KMS-11 (cell line): ENCODE data around the gene MEPE.

Experiments used
- H2AFZ ChIP-seq: fragments of 200-600 bp; sonication (generic); 2 replicates; pipeline ENCODE4 v1.6.1; 2016; ENCODE audit warnings: antibody characterized with exemption, mixed run types, low read depth
- H3K27ac ChIP-seq: fragments of 200-600 bp; sonication (generic); 2 replicates; pipeline ENCODE4 v1.6.1; 2016; ENCODE audit warnings: mild to moderate bottlenecking, mixed run types
- H3K27me3 ChIP-seq: fragments of 200-600 bp; sonication (generic); 2 replicates; pipeline ENCODE4 v1.6.1; 2017; ENCODE audit warnings: mild to moderate bottlenecking, low read depth, mixed run types, moderate library complexity; ENCODE audit not compliant: insufficient read depth
- H3K36me3 ChIP-seq: fragments of 200-600 bp; sonication (generic); 2 replicates; pipeline ENCODE4 v1.6.1; 2017; ENCODE audit warnings: mild to moderate bottlenecking, mixed run types; ENCODE audit not compliant: insufficient read depth
- H3K4me1 ChIP-seq: fragments of 200-600 bp; sonication (generic); 2 replicates; pipeline ENCODE4 v1.6.1; 2016; ENCODE audit warnings: mild to moderate bottlenecking, low read depth, mixed run types; ENCODE audit not compliant: poor library complexity, severe bottlenecking
- H3K4me2 ChIP-seq: fragments of 200-600 bp; sonication (generic); 2 replicates; pipeline ENCODE4 v1.7.0; 2016; ENCODE audit warnings: mild to moderate bottlenecking, mixed run types
- H3K4me3 ChIP-seq: fragments of 200-600 bp; sonication (generic); IDR thresholded peaks from 2 replicates; pipeline ENCODE4 v1.6.1; 2017; ENCODE audit warnings: low read depth, low read length, mixed read lengths; ENCODE audit not compliant: insufficient read depth
- H3K79me2 ChIP-seq: fragments of 200-600 bp; sonication (generic); 2 replicates; pipeline ENCODE4 v1.6.1; 2016; ENCODE audit warnings: low read depth, mixed run types; ENCODE audit not compliant: insufficient read depth
- H3K9ac ChIP-seq: fragments of 200-600 bp; sonication (generic); 2 replicates; pipeline ENCODE4 v1.6.1; 2016; ENCODE audit warnings: mild to moderate bottlenecking, mixed run types
- H4K20me1 ChIP-seq: fragments of 200-600 bp; sonication (generic); 2 replicates; pipeline ENCODE4 v1.6.1; 2016; ENCODE audit warnings: mild to moderate bottlenecking, mixed run types; ENCODE audit not compliant: insufficient read depth
- CTCF ChIP-seq: fragments of 200-600 bp; sonication (generic); conservative IDR thresholded peaks from 2 replicates; pipeline ENCODE4 v1.6.1; 2017; ENCODE audit warnings: low read depth, mild to moderate bottlenecking, antibody characterized with exemption, low read length, moderate library complexity, mixed read lengths

MEPE gene

GRCh38 chr4:87881115-87881514, 48.3 kb downstream of the MEPE start:
- no peak for TF ChIP-seq CTCF
- Histone ChIP-seq H3K4me1 (no peaks in the 10 kb centered on the region), H3K4me3 (no peak overlapping the region), H3K9ac (no peak overlapping the region), H3K79me2 (no peaks in the 10 kb centered on the region), H3K4me2 (no peak overlapping the region), H3K27ac (no peak overlapping the region), H3K36me3 (no peaks in the 10 kb centered on the region), H3K27me3 (no peaks in the 10 kb centered on the region), H4K20me1 (no peaks in the 10 kb centered on the region), H2AFZ (no peak overlapping the region)

GRCh38 chr4:87882321-87882720, 49.6 kb downstream of the MEPE start:
- Histone ChIP-seq H2AFZ (no peak overlapping the region), H3K27me3 (no peaks in the 10 kb centered on the region), H4K20me1 (no peaks in the 10 kb centered on the region), H3K4me2 (no peak overlapping the region), H3K9ac (no peak overlapping the region), H3K27ac (no peak overlapping the region), H3K4me1 (no peaks in the 10 kb centered on the region), H3K36me3 (no peaks in the 10 kb centered on the region), H3K4me3 (no peak overlapping the region), H3K79me2 (no peaks in the 10 kb centered on the region)
- no peak for TF ChIP-seq CTCF

- Histone ChIP-seq H3K27ac (no peak overlapping the region), H3K79me2 (no peaks in the 10 kb centered on the region), H3K36me3 (no peaks in the 10 kb centered on the region), H2AFZ (no peak overlapping the region), H3K4me1 (no peaks in the 10 kb centered on the region), H3K4me2 (no peak overlapping the region), H3K9ac (no peak overlapping the region), H4K20me1 (no peaks in the 10 kb centered on the region), H3K4me3 (no peak overlapping the region), H3K27me3 (no peaks in the 10 kb centered on the region)
- TF ChIP-seq CTCF: no peak
Observed at GRCh38 chr4:87882861-87883260, 50.1 kb downstream of the MEPE start.

GRCh38 chr4:87884976-87885549, 52.3 kb downstream of the MEPE start:
- Histone ChIP-seq H3K4me2 (no peak overlapping the region), H3K79me2 (no peaks in the 10 kb centered on the region), H2AFZ (no peak overlapping the region), H3K9ac (no peak overlapping the region), H3K27me3 (no peaks in the 10 kb centered on the region), H3K36me3 (no peaks in the 10 kb centered on the region), H3K4me1 (no peaks in the 10 kb centered on the region), H3K4me3 (no peak overlapping the region), H3K27ac (no peak overlapping the region), H4K20me1 (no peaks in the 10 kb centered on the region)
- no peak for TF ChIP-seq CTCF
